GM13977 (cell line): Measurements from ENCODE around the gene HSFX4.
"Not testable (repeated sequence)": the region's sequence is repeated elsewhere in the genome, so short reads cannot be mapped to it uniquely, and the experiment has no call there.

ENCODE experiments used
- DNase-seq: peaks from one replicate; pipeline ENCODE4 v3.0.0; 2012; ENCODE audit warnings: low spot score
- in situ Hi-C: fragments of 300-500 bp; cut with MboI; formaldehyde crosslinking; loops from one replicate; pipeline ENCODE4 v1.12.0; 2022; ENCODE audit warnings: low sequenced_read_pairs, low pct_unique_long_range_greater_than_20kb, mixed read lengths, inconsistent platforms; ENCODE audit not compliant: unreplicated experiment
- TF ChIP-seq, protein P1 (sequence below): IDR thresholded peaks from 2 replicates; pipeline ENCODE4 v1.5.1; 2012; ENCODE audit warnings: mild to moderate bottlenecking, control low read depth; ENCODE audit not compliant: insufficient read depth; ENCODE audit errors: extremely low read depth, missing control alignments

Gene HSFX4, protein sequence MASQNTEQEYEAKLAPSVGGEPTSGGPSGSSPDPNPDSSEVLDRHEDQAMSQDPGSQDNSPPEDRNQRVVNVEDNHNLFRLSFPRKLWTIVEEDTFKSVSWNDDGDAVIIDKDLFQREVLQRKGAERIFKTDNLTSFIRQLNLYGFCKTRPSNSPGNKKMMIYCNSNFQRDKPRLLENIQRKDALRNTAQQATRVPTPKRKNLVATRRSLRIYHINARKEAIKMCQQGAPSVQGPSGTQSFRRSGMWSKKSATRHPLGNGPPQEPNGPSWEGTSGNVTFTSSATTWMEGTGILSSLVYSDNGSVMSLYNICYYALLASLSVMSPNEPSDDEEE

DNA sequence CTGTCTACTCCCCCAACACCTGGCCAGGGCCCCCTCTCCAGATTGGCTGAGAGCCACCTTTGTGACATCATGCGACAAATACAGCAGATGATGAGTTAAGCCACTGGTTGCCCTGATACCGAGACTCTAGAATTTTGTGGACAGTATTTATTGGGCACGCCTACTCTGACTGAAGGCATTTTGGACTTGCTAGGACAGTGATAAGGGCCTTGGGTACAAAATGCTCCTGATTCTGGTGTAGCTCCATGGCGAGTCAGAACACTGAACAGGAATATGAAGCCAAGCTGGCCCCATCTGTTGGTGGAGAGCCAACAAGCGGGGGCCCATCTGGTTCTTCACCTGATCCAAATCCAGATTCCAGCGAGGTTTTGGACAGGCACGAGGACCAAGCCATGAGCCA lies at the start of gene HSFX4:
Gene HSFX4, plus strand, starts transcription at position 174 of the 400 bp plus-strand sequence. Its CDS starts 72 bp downstream, at position 246.
- in situ Hi-C loops, result not testable (repeated sequence)

DNA sequence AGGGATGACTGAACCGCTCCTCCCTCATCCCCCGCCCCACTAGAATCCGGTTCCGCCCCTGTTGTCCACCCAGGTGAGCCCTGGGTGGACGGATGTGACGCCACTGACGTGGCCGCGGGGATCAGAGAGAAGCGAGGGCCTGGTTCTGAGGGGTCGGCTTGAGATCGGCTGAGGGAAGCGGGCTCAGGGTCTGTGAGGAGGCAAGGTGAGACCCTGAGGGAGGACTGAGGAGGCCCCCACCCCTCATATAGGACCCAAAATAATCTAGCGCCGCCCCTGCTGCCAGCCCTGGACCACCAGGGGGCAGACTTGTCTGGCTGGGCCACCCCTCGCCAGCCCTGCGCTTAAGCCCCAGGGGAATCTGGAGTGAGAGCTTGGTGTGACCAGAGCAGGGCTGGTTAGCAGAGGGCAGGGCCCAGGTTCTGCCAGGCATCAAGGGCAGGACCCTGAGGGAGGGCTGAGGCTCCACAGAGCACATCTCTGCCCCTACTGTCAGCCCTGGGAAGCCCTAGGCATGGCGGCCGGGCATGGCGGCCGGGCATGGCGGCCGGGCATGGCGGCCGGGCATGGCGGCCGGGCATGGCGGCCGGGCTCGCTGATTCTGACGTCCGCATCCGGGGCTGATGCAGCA lies 48.2 kb upstream of the HSFX4 start, which contains the start of gene MAGEA8:
Gene MAGEA8, plus strand, starts transcription at position 103 of the 631 bp plus-strand sequence. CDS start 3,090 bp downstream, outside the sequence.
- in situ Hi-C loops, result no loop called here
- TF ChIP-seq, protein P1, sequence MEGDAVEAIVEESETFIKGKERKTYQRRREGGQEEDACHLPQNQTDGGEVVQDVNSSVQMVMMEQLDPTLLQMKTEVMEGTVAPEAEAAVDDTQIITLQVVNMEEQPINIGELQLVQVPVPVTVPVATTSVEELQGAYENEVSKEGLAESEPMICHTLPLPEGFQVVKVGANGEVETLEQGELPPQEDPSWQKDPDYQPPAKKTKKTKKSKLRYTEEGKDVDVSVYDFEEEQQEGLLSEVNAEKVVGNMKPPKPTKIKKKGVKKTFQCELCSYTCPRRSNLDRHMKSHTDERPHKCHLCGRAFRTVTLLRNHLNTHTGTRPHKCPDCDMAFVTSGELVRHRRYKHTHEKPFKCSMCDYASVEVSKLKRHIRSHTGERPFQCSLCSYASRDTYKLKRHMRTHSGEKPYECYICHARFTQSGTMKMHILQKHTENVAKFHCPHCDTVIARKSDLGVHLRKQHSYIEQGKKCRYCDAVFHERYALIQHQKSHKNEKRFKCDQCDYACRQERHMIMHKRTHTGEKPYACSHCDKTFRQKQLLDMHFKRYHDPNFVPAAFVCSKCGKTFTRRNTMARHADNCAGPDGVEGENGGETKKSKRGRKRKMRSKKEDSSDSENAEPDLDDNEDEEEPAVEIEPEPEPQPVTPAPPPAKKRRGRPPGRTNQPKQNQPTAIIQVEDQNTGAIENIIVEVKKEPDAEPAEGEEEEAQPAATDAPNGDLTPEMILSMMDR, result peak; percentile 29
- no peak for DNase-seq

More for the DNA sequence above, at the start of gene HSFX4:
- DNase-seq, result not testable (repeated sequence)

DNA sequence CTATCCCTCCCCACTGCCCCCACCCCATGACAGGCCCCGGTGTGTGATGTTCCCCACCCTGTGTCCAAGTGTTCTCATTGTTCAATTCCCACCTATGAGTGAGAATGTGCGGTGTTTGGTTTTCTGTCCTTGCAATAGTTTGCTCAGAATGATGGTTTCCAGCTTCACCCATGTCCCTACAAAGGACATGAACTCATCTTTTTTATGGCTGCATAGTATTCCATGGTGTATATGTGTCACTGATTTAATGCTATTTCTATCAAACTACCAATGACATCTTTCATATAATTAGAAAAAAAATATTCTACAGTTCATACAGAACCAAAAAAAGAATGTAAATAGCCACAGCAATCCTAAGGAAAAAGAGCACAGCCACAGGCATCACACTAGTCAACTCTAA lies 38.5 kb upstream of the HSFX4 start:
- DNase-seq, in situ Hi-C loops: not testable (repeated sequence)

DNA sequence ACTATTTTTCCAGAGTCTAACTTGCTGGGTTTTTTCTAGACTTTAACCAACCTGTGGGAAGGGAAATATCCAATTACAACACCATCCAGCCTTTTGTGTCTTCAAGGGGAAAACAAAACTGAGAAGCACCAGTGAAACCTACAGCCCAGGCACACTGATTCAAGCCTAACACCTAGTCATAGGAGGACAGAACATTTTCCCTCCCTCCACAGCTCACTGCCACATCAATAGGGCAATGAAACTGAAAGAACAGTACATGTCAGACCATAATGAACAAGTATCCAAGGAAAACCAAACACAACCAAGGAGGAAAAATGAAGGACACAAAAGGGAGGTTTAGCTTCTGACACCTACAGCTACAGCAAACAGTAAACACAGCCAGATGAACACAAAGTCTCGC lies 30.8 kb upstream of the HSFX4 start:
- DNase-seq, result no peak
- in situ Hi-C loops, result no loop called here
- TF ChIP-seq, protein P1, result no peak

DNA sequence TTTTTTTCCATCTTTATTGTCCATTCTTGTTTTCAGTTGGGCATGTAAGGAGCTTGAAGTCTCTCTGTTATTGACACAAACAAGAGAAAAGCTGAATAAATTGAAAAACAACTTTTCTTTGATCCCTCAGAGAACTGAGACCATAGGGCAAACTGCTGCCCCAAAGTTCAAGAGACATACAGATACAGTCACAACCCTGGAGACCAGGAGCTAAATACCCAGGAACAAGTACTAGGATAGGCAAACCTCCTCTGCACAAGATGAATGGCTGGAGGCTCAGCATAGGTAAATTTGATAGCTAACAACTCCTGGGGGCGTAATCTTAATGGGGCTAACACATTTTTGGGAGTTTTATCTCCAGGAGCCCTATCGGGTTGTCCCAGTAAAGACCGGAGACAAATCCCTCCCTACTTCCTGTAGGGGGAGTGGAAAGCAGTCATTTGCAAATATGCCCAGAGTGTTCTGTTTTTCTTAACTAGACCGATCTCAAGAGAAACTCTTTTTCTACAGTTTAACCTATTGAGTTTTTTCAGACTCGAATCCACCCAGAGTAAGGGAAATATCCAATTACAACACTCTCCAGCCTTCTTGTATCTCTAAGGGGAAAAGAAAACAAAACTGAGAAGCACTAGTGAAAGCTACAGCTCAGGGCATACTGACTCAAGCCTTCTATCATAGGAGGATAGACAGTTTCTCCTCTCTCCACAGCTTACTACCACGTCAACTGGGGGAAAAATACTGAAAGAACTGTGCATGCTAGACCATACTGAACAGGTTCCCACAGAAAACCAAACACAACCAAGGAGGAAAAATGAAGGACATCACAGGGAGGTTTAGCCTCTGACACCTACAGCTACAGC lies 25.3 kb upstream of the HSFX4 start:
- TF ChIP-seq, protein P1, result no peak
- DNase-seq, result no peak
- in situ Hi-C loops, result no loop called here

DNA sequence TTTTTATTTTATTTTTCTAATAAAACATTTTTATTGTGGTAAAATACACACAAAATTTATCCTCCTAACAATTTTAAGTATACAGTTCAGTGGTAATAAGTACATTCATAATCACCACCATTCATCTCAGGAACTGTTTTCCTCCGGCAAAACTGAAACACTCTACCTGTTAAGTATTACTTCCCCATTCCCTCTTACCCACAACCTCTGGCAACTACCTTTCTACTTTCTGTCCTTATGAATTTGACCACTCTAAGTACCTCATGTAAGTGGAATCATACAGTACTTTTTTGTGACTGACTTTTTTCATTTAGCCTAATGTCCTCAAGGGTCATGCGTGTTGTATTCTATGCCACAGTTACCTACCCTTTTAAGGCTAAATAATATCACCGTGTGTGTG lies 21.1 kb upstream of the HSFX4 start:
- no peak for DNase-seq
- TF ChIP-seq, protein P1, result no peak
- in situ Hi-C loops, result no loop called here

DNA sequence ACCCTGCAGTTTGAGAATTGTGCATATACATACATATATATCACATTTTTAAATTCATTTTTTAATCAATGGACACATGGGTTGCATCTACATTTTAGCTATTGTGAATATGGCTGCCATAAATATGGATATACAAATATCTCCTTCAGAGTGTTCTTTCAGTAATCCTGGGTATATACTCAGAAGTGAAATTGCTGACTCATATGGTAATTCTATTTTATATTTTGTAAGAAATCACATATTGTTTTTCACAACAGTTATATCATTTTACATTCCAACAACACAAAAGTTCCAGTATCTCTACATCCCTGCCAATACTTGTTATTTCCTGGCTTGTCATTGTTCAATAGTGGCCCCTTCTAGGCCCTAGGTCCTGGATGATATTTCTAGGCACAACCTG lies 20.6 kb upstream of the HSFX4 start:
- in situ Hi-C loops, result no loop called here
- TF ChIP-seq, protein P1, result no peak

More for the DNA sequence above, 20.6 kb upstream of the HSFX4 start:
- DNase-seq, result no peak
